ENCODE data around the gene TTC7B.

Gene TTC7B

DNA sequence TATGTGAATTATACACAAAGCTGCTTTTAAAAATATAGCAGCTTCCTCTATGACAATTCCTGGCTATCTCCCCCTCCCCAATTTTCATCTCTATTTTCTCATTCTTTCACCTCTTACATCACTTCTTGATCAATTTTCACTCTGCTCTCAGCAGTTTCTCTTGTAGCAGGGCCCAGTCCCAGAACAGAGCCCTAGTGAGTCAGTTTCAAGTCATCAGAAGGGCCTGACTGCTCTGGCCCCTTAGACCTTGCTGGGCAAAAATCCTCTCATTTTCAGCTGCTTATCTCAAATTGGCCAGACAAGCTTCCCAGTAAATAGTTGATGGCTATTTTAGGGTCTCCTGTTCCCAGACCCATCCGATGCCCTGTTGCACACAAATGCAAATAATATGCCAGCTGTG, 101.4 kb downstream of the TTC7B start:
- no peak for TF ChIP-seq TAF1 (IDR thresholded peaks at IDR 0.05; ENCODE audit: borderline replicate concordance, low read depth, low read length)
- TF ChIP-seq POLR2A (IDR thresholded peaks at IDR 0.05; ENCODE audit: low read depth, low read length) = no peak
- no peak for TF ChIP-seq POLR2AphosphoS5 (IDR thresholded peaks at IDR 0.05; ENCODE audit: low read depth, low read length)
- no peak for FAIRE-seq
- DNase-seq (ENCODE audit: insufficient read length) = no peak

DNA sequence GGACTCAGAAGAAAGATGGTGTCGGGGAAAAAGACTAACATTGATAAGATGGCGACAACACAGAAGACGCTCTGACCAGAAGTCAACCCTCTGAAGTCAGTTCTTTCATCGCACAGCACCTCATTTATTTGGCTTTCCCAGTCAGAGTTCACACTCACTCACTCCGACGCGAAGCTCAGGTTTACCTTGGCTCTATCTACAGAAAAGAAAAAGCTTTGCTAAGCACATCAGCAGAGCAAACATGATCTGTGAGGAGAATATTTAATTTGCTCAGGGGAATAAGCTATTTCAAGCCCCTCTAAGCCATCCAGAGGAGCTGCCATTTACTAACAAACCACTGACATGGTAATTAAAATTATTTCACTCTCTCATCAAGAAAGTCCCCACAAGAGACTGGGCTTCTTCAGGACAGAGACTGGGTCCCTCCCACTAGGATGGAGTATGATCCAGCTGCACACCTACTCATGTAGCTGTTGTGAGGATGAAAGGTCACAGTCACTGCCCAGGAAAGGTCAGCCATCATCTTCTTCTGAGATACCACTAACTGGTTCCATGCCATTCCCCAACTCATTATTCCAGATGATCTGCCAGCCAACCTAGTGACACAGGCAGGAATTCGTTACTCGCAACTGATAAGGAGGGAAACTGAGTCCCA, 111.4 kb downstream of the TTC7B start:
- DNase-seq (ENCODE audit: insufficient read length) (no peak), FAIRE-seq (no peak)

DNA sequence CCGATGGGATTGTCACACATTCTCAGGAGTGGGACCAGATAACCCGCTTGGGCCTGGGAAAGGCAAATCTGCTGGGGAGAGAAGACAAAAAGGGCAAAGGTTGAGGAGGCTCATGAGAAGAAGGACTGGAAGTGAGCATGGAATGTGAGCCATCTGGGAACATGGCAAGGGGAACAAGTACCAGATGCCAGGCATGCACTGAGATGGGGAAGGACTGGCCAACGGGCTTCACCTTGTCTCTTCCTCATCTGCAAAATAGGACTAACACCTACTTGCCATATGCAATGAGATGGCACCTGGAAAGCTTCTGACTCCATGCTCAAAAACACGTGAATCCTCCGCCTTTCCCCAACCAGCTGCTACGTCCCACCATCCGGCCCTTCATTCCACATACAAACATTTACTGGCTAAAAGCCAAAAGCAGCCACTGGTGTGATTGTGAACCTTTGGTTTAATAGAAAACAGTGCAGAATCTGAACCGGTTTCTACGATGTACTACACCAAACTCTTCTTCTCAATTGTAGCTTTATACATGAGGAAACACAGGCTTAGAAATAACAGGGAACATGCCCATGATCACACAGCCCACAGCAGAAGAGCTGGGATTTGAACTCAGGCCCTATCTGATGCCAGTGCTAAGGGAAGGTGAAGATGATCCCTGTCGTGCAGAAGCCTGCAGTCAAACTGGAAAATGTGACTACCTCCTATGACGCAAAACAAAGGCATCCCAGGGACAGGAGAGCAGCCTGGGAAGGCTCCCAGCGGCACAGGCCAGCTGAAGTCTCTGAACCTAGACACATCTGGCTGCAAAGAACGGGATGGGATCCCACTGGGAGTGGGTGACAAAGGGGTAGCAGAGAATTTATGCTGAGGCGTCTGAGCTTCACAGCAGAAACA, 112.1 kb downstream of the TTC7B start:
- no peak for DNase-seq (ENCODE audit: insufficient read length)
- no peak for FAIRE-seq
- TF ChIP-seq POLR2A (IDR thresholded peaks at IDR 0.05; ENCODE audit: low read depth, low read length) (no peak), POLR2AphosphoS5 (IDR thresholded peaks at IDR 0.05; ENCODE audit: low read depth, low read length) (no peak), TAF1 (IDR thresholded peaks at IDR 0.05; ENCODE audit: borderline replicate concordance, low read depth, low read length) (no peak)

More for the DNA sequence above, 111.4 kb downstream of the TTC7B start:
- TF ChIP-seq POLR2AphosphoS5 (IDR thresholded peaks at IDR 0.05; ENCODE audit: low read depth, low read length) = no peak
- TF ChIP-seq POLR2A (IDR thresholded peaks at IDR 0.05; ENCODE audit: low read depth, low read length) = no peak
- no peak for TF ChIP-seq TAF1 (IDR thresholded peaks at IDR 0.05; ENCODE audit: borderline replicate concordance, low read depth, low read length)

DNA sequence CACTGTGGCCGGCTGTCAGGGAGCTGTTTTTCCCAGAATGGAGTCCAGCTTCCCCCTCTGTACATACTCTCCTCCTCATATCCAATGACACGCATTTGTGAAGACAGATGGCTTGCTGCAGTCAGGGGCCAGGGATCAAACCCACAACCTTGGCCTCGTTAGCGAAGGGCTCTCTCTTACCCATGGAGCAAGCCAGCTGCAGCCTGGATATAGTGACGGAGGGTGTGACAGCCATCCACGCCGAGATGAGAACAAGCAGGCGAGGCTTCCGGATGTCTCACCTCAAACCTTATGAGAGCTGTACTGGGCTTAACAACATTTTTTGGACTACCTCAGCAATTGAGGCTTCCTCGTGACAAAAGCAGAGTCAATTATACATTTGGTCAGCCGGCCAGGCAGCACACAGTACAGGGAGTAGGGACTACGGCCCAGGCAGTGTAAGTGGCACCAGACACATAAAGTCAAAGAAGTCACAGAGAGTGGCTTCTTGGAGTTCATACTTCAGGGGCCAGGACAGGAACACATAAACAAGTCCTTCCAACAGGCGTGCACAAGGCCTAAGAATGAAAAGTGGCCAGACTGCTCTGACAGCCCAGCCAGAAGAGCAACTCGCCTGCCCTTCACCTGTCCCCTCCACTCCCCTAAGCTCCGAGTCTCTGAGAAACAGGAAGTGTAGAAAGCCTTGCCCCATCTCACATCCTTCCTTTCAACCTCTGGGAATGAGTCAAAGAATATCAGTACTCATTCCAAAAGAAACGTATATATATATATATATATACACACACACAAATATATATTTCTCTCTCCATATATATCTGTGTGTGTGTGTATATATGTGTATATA, 115.1 kb downstream of the TTC7B start:
- no peak for FAIRE-seq
- no peak for TF ChIP-seq POLR2A (IDR thresholded peaks at IDR 0.05; ENCODE audit: low read depth, low read length)
- no peak for TF ChIP-seq TAF1 (IDR thresholded peaks at IDR 0.05; ENCODE audit: borderline replicate concordance, low read depth, low read length)
- TF ChIP-seq POLR2AphosphoS5 (IDR thresholded peaks at IDR 0.05; ENCODE audit: low read depth, low read length) = no peak
- no peak for DNase-seq (ENCODE audit: insufficient read length)

DNA sequence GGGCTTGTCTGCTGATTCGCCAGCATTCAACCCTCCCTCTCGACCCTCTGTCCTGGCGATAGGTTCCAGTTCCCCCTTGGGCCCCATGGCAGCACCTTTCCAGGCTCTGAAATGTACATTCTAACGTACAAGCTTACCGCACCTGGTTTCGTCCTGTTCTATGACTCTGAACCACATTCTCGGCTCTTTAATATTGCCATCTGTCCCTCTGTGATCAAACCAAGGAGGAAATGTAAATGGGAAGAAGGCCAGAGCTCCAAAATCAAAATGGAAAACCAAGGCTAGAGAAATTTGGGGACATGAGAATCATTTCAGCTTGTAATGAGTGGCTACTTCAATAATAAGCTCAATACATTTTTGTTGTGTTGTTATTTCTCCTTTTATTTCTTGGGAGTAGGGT, 117.2 kb downstream of the TTC7B start:
- FAIRE-seq (no peak), DNase-seq (ENCODE audit: insufficient read length) (no peak)
- TF ChIP-seq TAF1 (IDR thresholded peaks at IDR 0.05; ENCODE audit: borderline replicate concordance, low read depth, low read length) (no peak), POLR2A (IDR thresholded peaks at IDR 0.05; ENCODE audit: low read depth, low read length) (no peak), POLR2AphosphoS5 (IDR thresholded peaks at IDR 0.05; ENCODE audit: low read depth, low read length) (no peak)

DNA sequence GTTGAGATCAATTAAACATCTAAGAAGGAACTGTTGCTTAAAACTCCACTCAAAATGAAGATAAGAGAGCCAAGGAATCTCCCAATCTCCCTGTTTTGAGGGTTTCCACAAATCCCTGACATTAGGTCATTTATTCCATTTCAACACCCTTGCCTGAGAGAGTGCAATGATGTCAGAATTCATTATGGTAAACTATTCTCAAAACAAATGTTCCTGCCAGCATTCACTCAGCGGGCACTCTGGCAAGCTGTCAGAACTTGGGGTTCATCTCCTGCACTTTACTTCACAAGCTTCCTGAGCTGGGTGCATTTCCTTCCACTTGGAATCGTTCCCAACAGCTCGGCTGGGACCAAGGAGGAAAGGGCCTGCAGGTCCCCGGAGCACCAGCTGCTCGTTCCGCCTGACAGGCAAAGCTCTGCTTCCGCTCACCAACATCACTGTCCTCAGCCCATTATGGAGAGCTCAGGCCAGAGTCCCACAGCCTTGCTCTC, 117.8 kb downstream of the TTC7B start:
- no peak for DNase-seq (ENCODE audit: insufficient read length)
- FAIRE-seq = no peak
- TF ChIP-seq POLR2A (IDR thresholded peaks at IDR 0.05; ENCODE audit: low read depth, low read length) (no peak), POLR2AphosphoS5 (IDR thresholded peaks at IDR 0.05; ENCODE audit: low read depth, low read length) (no peak), TAF1 (IDR thresholded peaks at IDR 0.05; ENCODE audit: borderline replicate concordance, low read depth, low read length) (no peak)

DNA sequence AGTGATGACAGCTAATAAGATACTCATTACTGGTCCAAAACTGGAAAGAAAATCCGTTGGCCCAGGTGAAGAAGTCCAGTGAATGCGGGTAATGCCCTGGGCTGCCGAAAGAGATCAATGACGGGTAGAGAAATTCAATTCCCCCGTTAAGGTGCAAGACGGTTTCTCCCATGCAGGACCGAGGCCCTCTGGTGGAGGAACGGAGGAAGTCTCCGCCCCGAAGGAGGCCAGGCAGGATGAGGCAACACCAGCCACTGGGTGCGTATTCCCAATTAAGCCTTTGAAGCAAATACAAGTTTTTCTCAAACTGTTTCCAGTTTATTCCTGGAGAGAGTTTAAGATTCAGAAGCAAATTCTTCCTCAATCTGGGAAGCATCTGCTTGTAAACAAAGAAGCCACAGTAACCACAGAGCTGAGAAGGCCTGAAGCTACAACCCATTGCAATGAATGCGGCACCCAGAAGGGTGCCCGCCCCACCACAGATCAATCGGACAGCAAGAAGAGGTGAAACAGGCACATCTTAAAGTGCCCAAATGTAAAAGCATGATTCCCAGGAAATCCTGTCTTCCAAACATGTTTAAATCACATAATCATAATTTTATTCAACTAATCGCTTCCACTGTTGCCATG, 118.5 kb downstream of the TTC7B start:
- peak; percentile 92 for FAIRE-seq
- DNase-seq (ENCODE audit: insufficient read length) = peak; percentile 39
- TF ChIP-seq POLR2AphosphoS5 (IDR thresholded peaks at IDR 0.05; ENCODE audit: low read depth, low read length) (no peak), POLR2A (IDR thresholded peaks at IDR 0.05; ENCODE audit: low read depth, low read length) (no peak), TAF1 (IDR thresholded peaks at IDR 0.05; ENCODE audit: borderline replicate concordance, low read depth, low read length) (no peak)

DNA sequence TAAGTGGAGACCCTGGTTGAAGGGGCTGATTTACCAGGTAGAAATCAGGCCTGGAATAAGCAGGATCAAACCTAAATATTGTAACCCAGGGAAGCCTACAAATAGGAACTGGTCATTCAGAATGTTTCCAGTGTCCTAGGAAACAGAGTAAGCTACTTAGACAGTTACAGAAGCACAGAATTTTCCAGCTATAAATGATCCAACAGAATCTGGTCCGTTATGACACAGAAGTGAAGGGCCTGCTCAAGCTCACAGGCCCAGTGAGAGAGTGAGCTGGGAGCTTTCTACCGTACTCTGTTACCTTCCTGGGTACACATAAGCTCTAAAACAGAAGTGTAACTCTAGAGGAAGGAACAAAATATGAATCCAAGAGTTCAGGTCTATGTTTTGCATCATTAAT, 119.1 kb downstream of the TTC7B start:
- DNase-seq (ENCODE audit: insufficient read length) (no peak), FAIRE-seq (no peak)
- no peak for TF ChIP-seq POLR2A (IDR thresholded peaks at IDR 0.05; ENCODE audit: low read depth, low read length)
- no peak for TF ChIP-seq POLR2AphosphoS5 (IDR thresholded peaks at IDR 0.05; ENCODE audit: low read depth, low read length)
- no peak for TF ChIP-seq TAF1 (IDR thresholded peaks at IDR 0.05; ENCODE audit: borderline replicate concordance, low read depth, low read length)

DNA sequence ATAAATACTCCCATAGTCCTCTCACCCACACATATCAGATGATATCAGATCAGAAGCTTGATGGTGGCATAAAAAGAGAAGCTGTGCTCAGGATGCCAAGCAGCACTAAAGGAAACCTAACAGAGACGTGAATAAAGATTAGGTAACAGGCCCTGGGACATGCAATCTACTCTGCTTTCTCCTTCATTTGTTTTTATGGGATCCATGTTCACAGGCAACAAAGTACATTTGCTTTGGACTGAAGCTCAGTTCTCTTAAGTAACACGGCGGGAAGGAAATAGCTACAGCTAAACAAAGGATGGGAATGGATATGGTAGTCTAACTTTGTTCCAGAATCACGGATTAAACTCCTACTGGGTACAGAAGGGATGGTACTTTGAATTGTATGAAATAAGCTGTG, 119.5 kb downstream of the TTC7B start:
- DNase-seq (ENCODE audit: insufficient read length) (no peak), FAIRE-seq (no peak)
- no peak for TF ChIP-seq POLR2A (IDR thresholded peaks at IDR 0.05; ENCODE audit: low read depth, low read length)
- TF ChIP-seq TAF1 (IDR thresholded peaks at IDR 0.05; ENCODE audit: borderline replicate concordance, low read depth, low read length) = no peak
- TF ChIP-seq POLR2AphosphoS5 (IDR thresholded peaks at IDR 0.05; ENCODE audit: low read depth, low read length) = no peak

DNA sequence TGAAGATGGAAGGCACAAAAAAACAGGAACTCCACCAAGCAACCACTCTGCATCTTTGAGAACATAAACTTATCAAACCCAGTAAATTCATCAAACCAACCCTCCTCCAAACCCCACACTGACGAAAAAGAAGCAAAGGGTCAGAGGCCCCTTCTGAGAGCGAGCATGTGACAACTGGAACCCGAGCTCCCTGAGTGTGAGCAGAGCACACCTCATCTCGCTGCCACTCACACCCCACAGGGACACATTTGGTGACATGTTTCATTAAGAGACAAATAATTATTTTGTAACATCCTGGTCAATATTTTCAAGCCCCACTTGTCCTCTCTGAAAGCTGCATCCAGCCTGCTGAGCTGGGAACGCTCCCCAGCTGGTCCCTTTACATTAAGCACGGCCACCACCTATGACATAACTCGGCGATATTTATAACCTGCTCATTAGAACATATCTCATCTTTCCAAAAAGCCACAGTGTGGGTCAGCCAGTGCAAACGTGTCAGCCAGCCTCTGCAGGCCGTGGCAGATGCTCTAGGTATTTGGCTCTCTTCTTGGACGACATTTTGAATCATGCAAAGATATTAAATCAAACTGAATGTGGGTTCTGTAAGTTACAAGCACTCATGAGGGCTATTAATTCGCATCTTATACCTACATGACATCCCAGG, 120.1 kb downstream of the TTC7B start:
- FAIRE-seq (no peak), DNase-seq (ENCODE audit: insufficient read length) (no peak)
- TF ChIP-seq POLR2A (IDR thresholded peaks at IDR 0.05; ENCODE audit: low read depth, low read length) (no peak), TAF1 (IDR thresholded peaks at IDR 0.05; ENCODE audit: borderline replicate concordance, low read depth, low read length) (no peak), POLR2AphosphoS5 (IDR thresholded peaks at IDR 0.05; ENCODE audit: low read depth, low read length) (no peak)
